GM12873 (cell line): ENCODE measurements around the gene DAP3.

ENCODE experiments used
- CTCF ChIP-seq: IDR thresholded peaks from 2 replicates; pipeline ENCODE4 v1.5.1; 2012; ENCODE audit warnings: low read depth, mild to moderate bottlenecking, moderate library complexity, low read length, control low read depth; ENCODE audit not compliant: insufficient read depth; ENCODE audit errors: missing control alignments

Gene DAP3

GRCh38 chr1:155673003-155673402 lies 15.9 kb upstream of the DAP3 start:
- TF ChIP-seq CTCF, result no peak

GRCh38 chr1:155678027-155678426 lies 10.9 kb upstream of the DAP3 start:
- TF ChIP-seq CTCF, result no peak

GRCh38 chr1:155680531-155680930 lies 8.4 kb upstream of the DAP3 start:
- no peak for TF ChIP-seq CTCF

- TF ChIP-seq CTCF, result no peak
These were observed 7.1 kb upstream of the DAP3 start for GRCh38 chr1:155681776-155682175.

- TF ChIP-seq CTCF, result no peak
These were observed 389 bp upstream of the DAP3 start, which contains the start of gene YY1AP1 for GRCh38 chr1:155688324-155689080. TSS of gene YY1AP1 (minus strand) at chr1:155688774. CDS start at chr1:155680436, 8,338 bp downstream.

GRCh38 chr1:155691992-155692528 lies 3.2 kb downstream of the DAP3 start:
- TF ChIP-seq CTCF, result no peak

GRCh38 chr1:155694167-155694566 lies 5.3 kb downstream of the DAP3 start:
- no peak for TF ChIP-seq CTCF
